K562 (cell line): ENCODE data around the gene LETM1. TPM values are rescaled to one million over a fixed set of nuclear protein-coding genes. Genes with fewer than 3 reads are reported as not detected.
A peak's percentile ranks its signal among the peaks of the same experiment; 100 is the strongest.

Experiments used
- ATAC-seq: fragments of 200-7000 bp; cut with Tn5 transposase; 3 replicates; pipeline ENCODE4 v1.9.1; 2020; ENCODE audit warnings: moderate library complexity
- BruUV-seq: library from RNA; stranded (reverse); fragments of 400-500 nt; replicated peaks from 2 replicates; lab custom pipeline; 2021; lab: Mats Ljungman, UMichigan
- CTCF ChIA-PET: fragments of 300-600 bp; formaldehyde crosslinking; extraction: SDS; loops from one replicate; lab custom pipeline; 2021; ENCODE audit warnings: low intra/inter-chr PET ratio; lab: Yijun Ruan, JAX
- POLR2A ChIA-PET: fragments of 300-600, 350-650 bp; sonication (Branson Sonifier 250); formaldehyde crosslinking; extraction: SDS; loops from one replicate; lab custom pipeline; 2021; ENCODE audit warnings: antibody characterized with exemption, inconsistent platforms; lab: Yijun Ruan, JAX
- DNase-seq, 4 experiments: peaks; one replicate each; pipeline versions ENCODE4 v3.0.0 to v3.0.0-alpha.2; 2011 to 2018; ENCODE audit warnings: low spot score in 3 of 4, mixed read lengths in 3 of 4; ENCODE audit errors: extremely low read depth in 1 of 4
- FAIRE-seq: peaks from 2 replicates; lab custom pipeline; 2011; peaks lifted over from hg19 to GRCh38; lab: Jason Lieb, UNC
- H2AFZ ChIP-seq: 2 replicates; pipeline ENCODE4 v1.6.0; 2011; ENCODE audit warnings: low read depth, low read length, control low read depth, inconsistent platforms
- H3K27ac ChIP-seq: fragments of 200-600 bp; 3 replicates; pipeline ENCODE4 v1.8.0; 2011; ENCODE audit warnings: low read depth, mild to moderate bottlenecking, control low read depth, inconsistent platforms, low read length, moderate library complexity, mixed read lengths; ENCODE audit errors: extremely low read depth
- H3K27me3 ChIP-seq, 2 experiments: fragments of 300-600 bp in 1 of 2; 2 replicates in 1 of 2; 3 replicates in 1 of 2; pipeline versions ENCODE4 v1.6.0 to v1.8.0; 2011; ENCODE audit warnings: inconsistent platforms in 2 of 2, low read length in 2 of 2, mild to moderate bottlenecking in 1 of 2, mixed read lengths in 1 of 2, moderate library complexity in 1 of 2; ENCODE audit not compliant: control insufficient read depth in 2 of 2, insufficient read depth in 2 of 2
- H3K36me3 ChIP-seq: fragments of 300-600 bp; 3 replicates; pipeline ENCODE4 v1.8.0; 2011; ENCODE audit warnings: mild to moderate bottlenecking, low read length, inconsistent platforms; ENCODE audit not compliant: control insufficient read depth, insufficient read depth
- H3K4me1 ChIP-seq, 2 experiments: fragments of 200-600 bp in 1 of 2; replicated peaks in 1 of 2; 2 replicates in 1 of 2; 3 replicates in 1 of 2; pipeline versions ENCODE4 v1.5.1 to v1.8.0; 2011; ENCODE audit warnings: inconsistent platforms in 2 of 2, low read length in 2 of 2, mild to moderate bottlenecking in 1 of 2, mixed read lengths in 1 of 2, moderate library complexity in 1 of 2; ENCODE audit not compliant: control insufficient read depth in 2 of 2, insufficient read depth in 2 of 2
- H3K4me2 ChIP-seq: 2 replicates; pipeline ENCODE4 v1.6.1; 2011; ENCODE audit warnings: low read length, control low read depth, inconsistent platforms, mixed read lengths; ENCODE audit not compliant: insufficient read depth
- H3K4me3 ChIP-seq: fragments of 200-600 bp; sonication (generic), shearing (Covaris generic); 2 replicates; pipeline ENCODE4 v1.5.1; 2016; ENCODE audit warnings: control low read depth, inconsistent platforms
- H3K79me2 ChIP-seq: fragments of 200-600 bp; 3 replicates; pipeline ENCODE4 v1.8.0; 2011; ENCODE audit warnings: low read length, inconsistent platforms; ENCODE audit not compliant: control insufficient read depth, insufficient read depth
- H3K9ac ChIP-seq, 2 experiments: 2 replicates each; pipeline versions ENCODE4 v1.6.0 to v1.6.1; 2011; ENCODE audit warnings: low read depth in 2 of 2, low read length in 2 of 2, control low read depth in 1 of 2, inconsistent platforms in 1 of 2, mild to moderate bottlenecking in 1 of 2, mixed read lengths in 1 of 2; ENCODE audit not compliant: insufficient read depth in 1 of 2
- H3K9me1 ChIP-seq: one replicate; pipeline ENCODE4 v1.6.0; 2011; ENCODE audit warnings: inconsistent platforms, mild to moderate bottlenecking, low read length, moderate library complexity; ENCODE audit not compliant: control insufficient read depth, insufficient read depth
- H3K9me3 ChIP-seq: replicated peaks from 2 replicates; pipeline ENCODE4 v1.5.1; 2011; ENCODE audit warnings: low read depth, low read length, inconsistent platforms; ENCODE audit not compliant: control insufficient read depth, insufficient read depth
- H4K20me1 ChIP-seq: replicated peaks from 2 replicates; pipeline ENCODE4 v1.6.1; 2011; ENCODE audit warnings: low read length, inconsistent platforms, mixed read lengths; ENCODE audit not compliant: control insufficient read depth, insufficient read depth
- BACH1 ChIP-seq: fragments of 200-800 bp; sonication (Bioruptor generic); IDR thresholded peaks from 2 replicates; pipeline ENCODE4 v1.6.1; 2016; ENCODE audit warnings: missing genetic modification characterization, missing compliant biosample characterization
- FOS ChIP-seq: IDR thresholded peaks from 3 replicates; pipeline ENCODE4 v1.6.1; 2011; ENCODE audit not compliant: insufficient read length; ENCODE audit errors: extremely low read depth
- KAT7 ChIP-seq: sonication (generic); formaldehyde crosslinking; IDR thresholded peaks from 2 replicates; pipeline ENCODE4 v1.8.0; 2022; ENCODE audit warnings: missing genetic modification reagents, mild to moderate bottlenecking, borderline replicate concordance
- RAD51 ChIP-seq: fragments of 450-650 bp; IDR thresholded peaks from 2 replicates; pipeline ENCODE4 v1.7.1; 2016; ENCODE audit warnings: low read depth, mild to moderate bottlenecking, borderline replicate concordance
- SLC30A9 ChIP-seq: fragments of 250-450 bp; sonication (Bioruptor Pico); IDR thresholded peaks from 2 replicates; pipeline ENCODE4 v1.8.0; 2022; ENCODE audit warnings: mild to moderate bottlenecking, moderate library complexity
- SMARCB1 ChIP-seq: IDR thresholded peaks from 2 replicates; pipeline ENCODE4 v1.6.1; 2011; ENCODE audit warnings: improper control_type of control experiment, low read depth; ENCODE audit not compliant: insufficient read length
- TFE3 ChIP-seq: fragments of 450-650 bp; formaldehyde crosslinking; IDR thresholded peaks from 2 replicates; pipeline ENCODE4 v1.4.0; 2020; ENCODE audit warnings: mild to moderate bottlenecking, mixed read lengths
- USF1 ChIP-seq: sonication (generic); formaldehyde crosslinking; IDR thresholded peaks from 2 replicates; pipeline ENCODE4 v1.9.0; 2022; ENCODE audit warnings: mild to moderate bottlenecking, missing genetic modification reagents
- ZNF124 ChIP-seq: sonication (generic); formaldehyde crosslinking; IDR thresholded peaks from 2 replicates; pipeline ENCODE4 v1.8.1; 2022; ENCODE audit warnings: missing genetic modification reagents
- ZNF263 ChIP-seq: sonication (generic); formaldehyde crosslinking; IDR thresholded peaks from 2 replicates; pipeline ENCODE4 v1.8.0; 2022; ENCODE audit warnings: mild to moderate bottlenecking, missing genetic modification reagents, borderline replicate concordance
- WGBS: fragments of 100-300 bp; shearing (Covaris generic); methylation state at CpG from one replicate; pipeline ENCODE4 v1.1.6; 2016; ENCODE audit warnings: low coverage, mixed read lengths; ENCODE audit not compliant: insufficient coverage; ENCODE audit errors: missing lambda C conversion rate; 5-methylcytosine and 5-hydroxymethylcytosine counted together
- in situ Hi-C: fragments of 300-500 bp; cut with MboI; formaldehyde crosslinking; loops from 4 replicates; pipeline ENCODE4 v1.15.0; 2018; ENCODE audit warnings: inconsistent platforms, mixed read lengths
- intact Hi-C: fragments of 100-400 bp; cut with micrococcal nuclease; formaldehyde crosslinking; loops from 2 replicates; pipeline ENCODE4 v1.14.2; 2022
- polyA plus RNA-seq, 8 experiments: library from polyadenylated mRNA; depleted of rRNA in 4 of 8; stranded (reverse) in 5 of 8; unstranded in 3 of 8; fragments of >200 nt; fragmentation: Nextera tagmentation in 2 of 8; fragmentation: Illumina TruSeq in 1 of 8; extraction: Ambion mirVana in 2 of 8; extraction: Trizol in 1 of 8; gene quantifications; 2 replicates each; pipeline versions ENCODE4 v1.2.1 to v1.2.3, GENCODE V29; 2011 to 2014; ENCODE audit warnings: inconsistent platforms in 1 of 8, missing spikeins in 1 of 8
- total RNA-seq, 7 experiments: library from RNA; depleted of rRNA in 6 of 7; stranded (reverse); fragments of >200 nt in 6 of 7; fragmentation: Illumina TruSeq in 2 of 7; extraction: Trizol in 2 of 7; gene quantifications; 2 replicates each; pipeline versions ENCODE4 v1.2.1 to v1.2.3, GENCODE V29; 2011 to 2021; ENCODE audit warnings: low replicate concordance in 1 of 7

LETM1 gene
- total and polyA plus RNA-seq, 9 of the 15 experiments (the other 6 are each of a cell fraction or from before 2014, with no cell fraction given) = 3.9 to 109 (median 35.0) TPM

GRCh38 chr4:1765409-1766072 is 90.4 kb downstream of the LETM1 start (continued):
- peak; percentile 87 for TF ChIP-seq RAD51
- TF ChIP-seq USF1 (CRISPR knock-in tag) = peak; percentile 83
- TF ChIP-seq FOS = no peak
- no peak for TF ChIP-seq KAT7 (CRISPR knock-in tag)
- no peak for TF ChIP-seq SLC30A9 (CRISPR knock-in tag)
- TF ChIP-seq SMARCB1 = no peak
- no peak for TF ChIP-seq BACH1
- TF ChIP-seq TFE3 (CRISPR knock-in tag) = peak; percentile 94

GRCh38 chr4:1764670-1765069 is 91.3 kb downstream of the LETM1 start:
- TF ChIP-seq ZNF124 (CRISPR knock-in tag) = no peak
- peak; percentile 88 for TF ChIP-seq ZNF263
- Histone ChIP-seq H3K4me2 (no peak overlapping the region), H3K79me2 (no peaks in the 10 kb centered on the region), H3K36me3 (no peaks in the 10 kb centered on the region), H3K9ac (no peak overlapping the region), H3K4me1 (peaks cover 2 to 84% of the 10 kb centered on the region in 2 experiments; a peak in 3 of 5 replicates), H2AFZ (no peak overlapping the region), H3K9me1 (no peaks in the 10 kb centered on the region), H3K9me3 (no peaks in the 10 kb centered on the region), H3K27ac (no peak overlapping the region), H4K20me1 (0 out of 2 replicates have a peak, but pooled peaks cover 3% of the 10 kb centered on the region), H3K4me3 (no peak overlapping the region), H3K27me3 (no peaks in the 10 kb centered on the region)
- CTCF ChIA-PET = no interaction called here
- no peak for ATAC-seq
- DNase-seq = no peak
- in situ Hi-C loops (no loop called here), intact Hi-C loops (no loop called here)
- POLR2A ChIA-PET = interaction anchor here (0.6 kb wide), 1 partner anchor 138 kb away, joined by 3 read pairs; no protein-coding TSS in a partner anchor
- FAIRE-seq = no peak
- no TSS peak for BruUV-seq
- WGBS = 92% methylated on average over 3 of the region's 9 CpGs
